ENCODE data around the gene RLN3. TPM values are rescaled to one million over a fixed set of nuclear protein-coding genes. Genes with fewer than 3 reads are reported as not detected.

The RLN3 gene
- total RNA-seq, 1 donor from 2014 or later: not detected

DNA sequence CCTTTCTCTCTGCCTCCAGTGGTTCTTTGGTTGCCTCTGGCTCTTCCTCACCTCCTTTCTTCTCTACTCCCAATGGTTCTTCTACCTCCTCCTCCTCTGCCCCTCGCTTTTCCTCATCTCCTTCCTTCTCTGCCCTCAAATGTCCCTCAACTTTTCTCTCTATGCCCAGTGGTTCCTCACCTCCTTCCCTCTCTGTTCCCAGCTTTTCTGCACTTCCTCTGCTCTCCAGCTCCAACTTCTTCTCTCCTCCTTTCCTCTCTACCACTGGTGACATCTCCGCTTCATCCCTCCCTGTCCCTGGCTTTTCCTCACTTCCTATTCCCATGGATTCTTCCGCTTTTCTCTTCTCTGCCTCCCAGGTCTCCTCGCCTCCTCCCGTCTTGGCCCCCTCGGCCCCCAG lies 26.2 kb downstream of the RLN3 start:
- no peak for DNase-seq (ENCODE audit: low read depth, low spot score)

DNA sequence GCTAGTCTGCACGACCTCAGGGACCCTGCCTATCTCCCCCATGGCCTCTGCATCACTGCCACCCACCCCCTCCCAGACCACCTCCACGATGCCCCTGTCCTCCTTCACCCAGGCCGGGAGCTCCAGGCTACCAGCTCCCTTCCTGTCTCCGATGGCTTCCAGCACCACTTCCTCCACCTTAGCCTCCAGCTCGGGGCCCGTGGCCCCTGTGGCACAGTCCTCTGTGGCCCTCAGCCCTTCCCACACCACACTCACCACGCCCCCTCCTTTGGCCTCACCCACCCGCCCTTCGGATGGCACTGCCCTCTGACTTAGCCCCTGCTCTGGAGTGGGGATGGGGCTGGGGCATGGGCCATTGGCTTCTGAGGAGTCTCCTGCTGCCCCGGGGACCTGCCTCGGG lies 26.8 kb downstream of the RLN3 start:
- no peak for DNase-seq (ENCODE audit: low read depth, low spot score)

DNA sequence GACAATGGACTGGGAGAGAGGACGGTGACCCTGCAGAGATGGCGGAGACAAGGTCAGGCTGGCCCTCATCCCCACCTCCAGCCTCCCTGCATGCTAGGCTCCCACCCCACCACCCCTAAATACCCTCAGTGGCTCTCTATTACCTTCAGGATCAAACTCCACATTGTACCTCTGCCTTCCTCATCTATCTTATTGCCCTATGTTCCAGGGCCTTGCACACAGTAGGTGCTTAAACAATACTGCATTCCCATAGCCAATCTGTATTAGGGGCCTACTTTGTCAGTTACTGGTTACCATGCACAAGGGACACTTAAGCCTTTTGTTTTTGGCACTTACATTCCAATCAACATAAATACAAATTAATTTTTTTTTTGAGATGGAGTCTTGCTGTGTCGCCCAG lies 27.4 kb downstream of the RLN3 start:
- DNase-seq (ENCODE audit: low read depth, low spot score): no peak

DNA sequence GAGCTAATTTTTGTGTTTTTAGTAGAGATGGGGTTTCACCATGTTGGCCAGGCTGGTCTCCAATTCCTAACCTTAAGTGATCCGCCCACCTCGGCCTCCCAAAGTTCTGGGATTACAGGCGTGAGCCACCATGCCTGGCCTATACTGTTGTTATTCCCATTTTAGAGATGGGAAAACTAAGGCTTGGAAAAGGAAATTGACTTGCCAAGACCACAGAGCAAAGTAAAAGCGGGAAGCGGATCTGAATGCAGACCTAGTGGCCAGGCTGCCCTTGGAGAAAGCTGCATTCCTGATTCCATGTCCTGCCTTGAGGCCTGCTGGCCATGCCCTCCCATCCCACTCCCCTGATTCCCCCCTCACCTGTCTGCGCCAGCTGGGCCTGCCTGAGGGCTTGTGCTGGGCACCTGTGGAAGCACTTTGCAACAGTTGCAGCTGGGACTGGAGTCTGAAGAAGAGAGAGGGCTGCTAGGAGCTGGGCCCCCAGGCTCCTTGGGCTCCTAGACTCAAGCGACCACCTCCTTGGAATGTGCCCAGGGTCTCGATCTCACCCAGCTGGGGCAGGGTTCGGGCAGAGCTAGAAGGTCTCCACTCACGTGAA lies 28.2 kb downstream of the RLN3 start:
- no peak for DNase-seq (ENCODE audit: low read depth, low spot score)

DNA sequence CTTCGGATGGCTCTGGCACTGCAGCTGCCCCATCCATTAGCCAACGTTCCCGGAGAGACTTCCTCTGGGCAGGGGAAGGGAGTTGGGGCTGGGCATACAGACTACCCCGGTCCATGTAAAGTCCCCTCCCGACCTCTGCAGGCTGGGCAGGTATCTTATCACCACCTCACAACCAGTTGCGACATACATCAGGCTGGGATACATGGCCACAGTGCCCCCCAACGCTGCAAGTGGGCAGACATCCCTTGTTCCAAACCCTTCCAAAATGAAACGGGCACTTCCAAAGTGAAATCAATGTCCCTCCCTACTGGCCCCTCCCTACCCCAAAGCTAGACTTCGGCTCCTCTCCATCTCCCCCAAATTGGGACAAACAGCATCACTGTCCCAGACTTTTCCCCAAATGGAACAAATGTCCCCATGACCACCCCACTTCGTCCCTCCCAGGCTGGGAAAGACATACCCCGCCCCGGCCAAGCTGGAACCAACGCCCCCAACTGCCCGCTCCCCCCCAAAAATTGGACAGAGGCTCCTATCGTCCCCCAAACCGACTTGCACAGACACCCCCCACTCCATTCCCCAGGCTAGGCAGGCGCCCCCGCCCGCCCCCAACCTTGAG lies 28.9 kb downstream of the RLN3 start:
- no peak for DNase-seq (ENCODE audit: low read depth, low spot score)

DNA sequence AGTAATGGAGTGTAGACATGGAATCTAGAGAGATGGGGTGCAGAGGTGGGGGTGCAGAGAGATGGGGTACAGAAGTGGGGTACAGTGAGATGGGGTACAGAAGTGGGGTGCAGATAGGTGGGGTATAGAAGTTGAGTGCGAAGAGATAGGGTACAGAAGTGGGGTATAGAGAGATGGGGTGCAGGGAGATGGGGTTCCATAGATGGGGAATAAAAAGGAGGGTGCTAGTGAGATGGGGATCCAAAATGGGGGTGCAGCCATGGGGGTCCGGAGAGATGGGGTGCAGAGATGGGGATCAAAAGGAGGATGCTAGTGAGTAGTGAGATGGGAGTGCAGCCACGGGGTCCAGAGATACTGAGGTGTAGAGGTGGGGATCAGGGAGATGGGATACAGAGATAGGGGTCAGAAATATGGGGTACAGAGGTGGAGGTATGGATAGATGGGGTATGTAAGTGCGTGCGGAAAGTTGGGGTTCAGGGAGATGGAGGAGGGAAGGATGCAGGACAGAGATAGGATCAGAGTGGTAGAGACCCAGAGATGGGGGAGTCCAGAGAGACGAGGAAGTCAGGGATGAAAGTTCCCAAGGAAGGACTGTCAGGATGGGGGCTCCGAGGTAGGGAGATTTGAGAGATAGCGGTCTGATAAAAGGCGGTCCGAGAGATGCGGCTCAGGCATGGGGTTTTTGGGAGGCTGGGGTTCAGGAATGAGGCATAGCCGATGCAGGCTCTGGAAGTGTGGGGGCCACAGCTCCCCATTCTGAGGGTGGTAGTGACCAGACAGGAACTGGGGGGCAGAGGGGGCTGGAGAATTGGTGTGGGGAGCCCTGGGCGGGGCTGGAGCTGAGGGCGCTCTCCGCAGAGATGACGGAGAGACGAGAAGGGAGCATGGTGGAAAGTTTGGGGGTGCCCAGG lies 30.5 kb downstream of the RLN3 start:
- DNase-seq (ENCODE audit: low read depth, low spot score): no peak

DNA sequence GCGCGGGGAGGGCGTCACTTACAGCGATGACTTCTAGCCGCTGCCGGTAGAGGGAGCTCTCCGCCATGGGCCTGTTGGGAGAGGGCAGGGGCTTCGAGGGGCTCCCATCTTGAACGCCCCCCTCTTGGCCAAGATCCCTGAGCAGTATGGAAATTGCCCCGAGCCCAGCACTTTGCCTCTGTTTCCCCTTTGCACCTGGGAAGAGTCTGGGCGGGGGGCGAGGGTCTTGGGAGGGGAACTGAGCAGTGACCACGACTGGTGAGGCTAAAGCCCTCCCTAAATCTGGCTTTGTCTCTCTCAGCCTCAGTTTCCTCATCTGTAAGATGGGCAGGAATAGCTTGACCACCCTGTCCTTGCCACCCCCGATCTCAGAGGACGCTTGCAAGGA lies 31.1 kb downstream of the RLN3 start:
- no peak for DNase-seq (ENCODE audit: low read depth, low spot score)

DNA sequence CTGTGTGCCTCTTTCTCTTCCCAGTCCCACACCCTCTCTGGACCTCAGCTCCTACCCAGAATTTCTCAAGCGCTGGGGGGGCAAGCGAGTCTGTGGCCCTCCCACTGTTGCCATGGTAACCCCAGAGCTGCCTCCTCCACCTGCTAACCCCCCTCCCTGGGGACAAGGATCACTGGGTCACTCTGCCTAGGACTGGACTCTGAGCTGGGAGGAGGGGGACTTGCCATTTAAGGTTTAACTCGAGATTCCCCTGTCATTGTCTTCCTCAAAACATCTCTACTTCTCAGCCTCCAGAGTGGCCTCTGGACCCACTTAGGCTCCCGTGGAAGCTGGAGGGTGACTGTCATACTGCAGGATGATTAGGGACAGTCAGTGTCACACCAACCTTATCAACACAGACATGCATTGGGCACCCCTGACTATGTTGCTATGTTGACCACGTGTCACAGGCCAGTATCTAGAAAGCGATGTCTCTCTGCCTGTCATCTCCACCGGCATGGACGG lies 31.8 kb downstream of the RLN3 start:
- DNase-seq (ENCODE audit: low read depth, low spot score): no peak

DNA sequence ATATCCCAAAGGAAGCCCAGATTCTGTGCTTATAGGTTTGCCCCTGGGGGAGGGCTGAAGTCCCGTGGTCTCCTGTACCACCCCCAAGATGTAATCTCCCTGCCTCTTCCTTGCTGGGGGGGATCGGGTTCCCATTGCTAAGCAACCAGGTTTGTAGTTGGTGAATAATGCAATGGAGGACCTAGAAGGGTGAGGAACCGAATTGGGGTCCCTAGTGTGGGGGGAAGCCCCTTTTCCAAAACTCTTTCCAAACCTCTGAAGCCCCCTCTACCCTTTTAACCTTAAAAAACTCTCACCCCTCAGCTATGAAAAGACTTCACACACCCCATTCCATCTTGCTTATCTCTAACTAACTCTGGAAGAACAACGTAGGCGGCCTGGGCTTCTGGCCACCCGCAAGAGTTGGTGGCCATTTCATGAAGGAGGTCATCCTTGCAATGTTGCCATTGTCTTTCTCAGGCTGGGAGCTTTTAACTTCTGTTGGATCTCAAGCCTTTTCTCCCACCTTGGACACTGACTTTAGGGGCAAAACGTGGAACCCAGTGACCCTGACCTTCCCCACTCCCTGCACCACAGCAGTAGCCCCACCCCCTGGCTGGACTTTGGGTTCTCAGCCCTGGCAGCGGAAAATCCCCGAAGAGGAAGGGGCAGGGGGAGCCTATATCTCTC lies 33.3 kb downstream of the RLN3 start:
- DNase-seq (ENCODE audit: low read depth, low spot score): no peak

DNA sequence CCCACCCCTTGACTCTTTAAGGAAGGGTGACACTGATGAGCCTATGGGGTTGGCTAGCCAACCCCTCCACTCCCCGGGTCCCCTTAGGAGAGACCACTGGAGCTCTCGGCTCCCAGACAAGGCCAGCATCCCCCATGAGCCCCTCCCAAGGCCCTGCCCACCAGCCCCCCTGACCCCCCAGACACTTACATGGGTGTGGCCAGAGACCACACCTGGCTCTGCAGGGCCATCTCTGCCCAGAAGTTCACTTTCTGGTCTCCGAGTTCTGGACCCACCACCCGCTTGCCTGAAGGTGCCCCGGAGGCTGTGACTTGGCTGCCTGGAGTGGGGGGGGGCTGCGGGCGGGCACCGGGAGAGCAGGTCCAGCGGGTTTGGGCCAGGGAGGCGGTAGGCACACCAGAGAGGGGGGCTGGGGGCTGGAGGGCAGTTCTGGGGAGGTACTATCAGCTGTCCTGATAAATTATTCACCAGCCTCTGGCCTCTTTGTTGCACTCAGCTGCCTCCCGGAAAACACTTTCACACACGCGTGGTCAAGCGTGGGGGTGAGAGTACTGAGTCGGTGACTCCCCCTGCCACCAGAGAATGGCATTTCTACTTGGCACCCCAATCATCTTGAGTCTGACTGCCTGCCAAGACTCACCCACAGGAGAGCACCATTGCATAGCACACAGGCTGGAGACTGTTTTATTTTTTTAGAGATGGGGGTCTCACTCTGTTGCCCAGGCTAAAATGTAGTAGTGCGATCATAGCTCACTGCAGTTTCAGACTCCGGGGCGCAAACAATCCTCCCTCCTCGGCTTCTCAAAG lies 34.0 kb downstream of the RLN3 start, which contains the start of gene PALM3:
Gene PALM3, minus strand, starts transcription at position 326 of the 807 bp plus-strand sequence. Its CDS starts 96 bp downstream, at position 230.
- DNase-seq (ENCODE audit: low read depth, low spot score): no peak

DNA sequence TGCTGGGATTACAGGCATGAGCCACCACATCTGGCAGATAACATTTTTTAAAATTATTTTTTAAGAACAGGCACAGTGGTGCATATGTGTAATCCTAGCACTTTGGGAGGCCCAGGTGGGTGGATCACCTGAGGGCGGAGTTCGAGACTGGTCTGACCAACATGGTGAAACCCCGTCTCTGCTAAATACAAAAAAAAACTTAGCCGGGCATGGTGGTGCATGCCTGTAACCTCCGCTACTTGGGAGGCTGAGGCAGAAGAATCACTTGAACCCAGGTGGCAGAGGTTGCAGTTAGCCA lies 34.6 kb downstream of the RLN3 start:
- DNase-seq (ENCODE audit: low read depth, low spot score): no peak

DNA sequence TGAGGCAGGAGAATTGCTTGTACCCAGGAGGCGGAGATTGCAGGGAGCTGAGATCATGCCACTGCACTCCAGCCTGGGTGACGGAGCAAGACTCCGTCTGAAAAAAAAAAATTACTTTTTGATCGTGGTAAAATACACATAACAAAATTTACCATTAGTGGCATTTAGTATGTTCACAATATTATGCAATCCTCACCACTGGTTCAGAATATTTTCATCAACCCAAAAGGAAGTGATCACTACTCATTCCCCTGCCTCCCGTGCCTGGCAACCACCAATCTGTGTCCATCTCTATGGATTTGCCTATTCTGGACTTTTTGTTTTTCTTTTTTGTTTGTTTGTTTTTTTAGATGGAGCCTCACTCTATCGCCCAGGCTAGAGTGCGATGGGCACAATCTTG lies 35.2 kb downstream of the RLN3 start:
- no peak for DNase-seq (ENCODE audit: low read depth, low spot score)

DNA sequence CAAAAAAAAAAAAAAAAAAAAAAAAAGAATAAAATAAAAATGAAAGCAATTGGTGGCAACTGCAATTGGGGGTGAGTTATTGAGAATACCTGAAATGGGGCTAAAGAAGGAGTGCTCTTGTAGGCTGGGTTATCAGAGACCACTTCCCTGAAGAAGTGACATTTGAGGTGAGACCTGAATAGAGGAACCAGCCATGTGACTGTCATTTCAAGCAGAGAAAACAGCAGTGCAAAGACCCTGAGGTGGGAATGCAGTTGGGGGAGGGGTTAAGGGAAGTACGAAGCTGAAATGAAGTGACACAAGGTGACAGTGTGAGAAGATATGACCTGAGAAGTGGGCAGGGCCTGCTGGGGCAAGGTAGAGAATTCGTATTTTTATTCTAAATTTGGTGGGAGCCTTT lies 38.2 kb downstream of the RLN3 start:
- DNase-seq (ENCODE audit: low read depth, low spot score): no peak

DNA sequence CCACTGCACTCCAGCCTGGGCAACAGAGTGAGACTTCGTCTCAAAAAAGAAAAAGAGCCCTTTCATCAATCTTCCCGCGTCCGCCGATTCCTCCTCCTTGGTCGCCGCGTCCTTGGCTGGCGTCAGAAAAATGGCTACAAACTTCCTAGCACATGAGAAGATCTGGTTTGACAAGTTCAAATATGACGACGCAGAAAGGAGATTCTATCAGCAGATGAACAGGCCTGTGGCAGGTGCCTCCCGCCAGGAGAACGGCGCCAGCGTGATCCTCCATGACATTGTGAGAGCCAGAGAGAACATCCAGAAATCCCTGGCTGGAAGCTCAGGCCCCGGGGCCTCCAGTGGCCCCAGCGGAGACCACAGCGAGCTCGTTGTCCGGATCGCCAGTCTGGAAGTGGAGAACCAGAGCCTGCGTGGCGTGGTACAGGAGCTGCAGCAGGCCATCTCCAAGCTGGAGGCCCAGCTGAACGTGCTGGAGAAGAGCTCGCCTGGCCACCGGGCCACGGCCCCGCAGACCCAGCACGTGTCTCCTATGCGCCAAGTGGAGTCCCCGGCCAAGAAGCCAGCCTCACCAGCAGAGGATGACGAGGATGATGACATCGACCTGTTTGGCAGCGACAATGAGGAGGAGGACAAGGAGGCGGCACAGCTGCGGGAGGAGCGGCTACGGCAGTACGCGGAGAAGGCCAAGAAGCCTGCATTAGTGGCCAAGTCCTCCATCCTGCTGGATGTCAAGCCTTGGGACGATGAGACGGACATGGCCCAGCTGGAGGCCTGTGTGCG lies 42.5 kb downstream of the RLN3 start:
- no peak for DNase-seq (ENCODE audit: low read depth, low spot score)

DNA sequence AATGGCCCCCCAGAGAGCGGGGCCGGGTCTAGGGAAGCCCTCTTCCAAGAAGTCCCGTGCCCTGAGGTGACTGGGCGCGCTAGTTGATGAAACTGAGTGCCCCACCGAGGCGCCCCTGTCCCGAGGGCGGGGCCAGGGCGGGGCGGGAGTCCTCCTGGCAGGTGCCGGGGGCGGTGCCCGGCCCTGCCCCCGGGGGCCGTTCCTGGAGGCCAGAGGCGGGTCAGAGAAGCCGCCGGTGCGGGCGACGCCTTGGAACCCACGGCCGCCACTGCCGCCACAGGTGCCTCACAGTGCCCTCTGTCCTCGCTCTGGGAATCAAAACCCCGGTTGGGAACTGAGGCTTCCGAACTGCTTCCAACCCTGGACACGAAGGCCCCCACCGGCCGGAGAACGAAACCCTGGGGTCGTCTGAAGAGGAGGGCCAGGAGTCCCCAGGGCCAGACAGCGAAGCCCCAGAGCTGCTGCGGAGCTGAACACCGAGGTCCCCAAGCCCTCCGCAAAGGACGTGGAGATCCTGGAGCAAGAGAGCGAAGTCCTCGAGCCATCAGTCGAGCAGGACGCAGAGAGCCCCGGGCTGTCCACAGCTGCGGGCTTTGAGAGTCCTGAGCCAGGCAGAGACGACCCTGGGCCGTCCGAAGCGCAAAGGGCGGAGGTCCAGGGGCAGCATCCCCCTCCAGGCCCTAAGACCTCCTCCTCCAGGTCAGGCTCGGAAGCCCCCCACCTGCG lies 44.8 kb downstream of the RLN3 start, which contains the start of gene MISP3:
Gene MISP3, plus strand, starts transcription at position 252 of the 726 bp plus-strand sequence. CDS start 524 bp downstream, outside the sequence.
- no peak for DNase-seq (ENCODE audit: low read depth, low spot score)

DNA sequence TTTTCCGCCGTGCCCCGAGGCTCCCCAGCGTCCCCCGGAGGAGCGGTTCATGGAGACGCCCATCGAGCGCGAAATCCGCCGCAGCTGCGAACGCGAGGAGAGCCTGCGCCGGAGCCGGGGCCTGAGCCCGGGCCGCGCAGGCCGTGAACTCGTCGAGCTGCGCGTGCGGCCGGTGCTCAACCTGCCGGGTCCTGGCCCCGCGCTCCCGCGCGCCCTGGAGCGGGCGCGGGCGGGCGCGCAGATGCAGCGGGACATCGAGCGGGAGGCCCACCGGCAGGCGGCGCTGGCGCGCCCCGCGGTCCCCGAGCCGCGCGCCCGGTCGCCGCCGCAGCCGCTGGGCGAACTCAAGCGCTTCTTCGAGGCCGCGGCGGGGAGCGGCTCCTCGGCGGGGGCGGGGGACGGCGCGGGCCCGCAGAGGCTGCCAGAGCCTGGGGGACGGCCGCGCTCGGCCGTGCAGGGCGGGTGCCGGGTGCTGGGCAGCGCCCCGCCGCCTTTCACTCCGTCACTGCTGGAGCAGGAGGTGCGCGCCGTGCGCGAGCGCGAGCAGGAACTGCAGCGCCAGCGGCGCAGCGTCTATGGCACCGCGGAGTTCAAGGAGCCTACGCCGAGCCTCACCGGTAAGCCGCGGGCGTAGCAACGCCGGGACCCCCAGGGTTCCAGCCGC lies 45.4 kb downstream of the RLN3 start:
- DNase-seq (ENCODE audit: low read depth, low spot score): no peak

DNA sequence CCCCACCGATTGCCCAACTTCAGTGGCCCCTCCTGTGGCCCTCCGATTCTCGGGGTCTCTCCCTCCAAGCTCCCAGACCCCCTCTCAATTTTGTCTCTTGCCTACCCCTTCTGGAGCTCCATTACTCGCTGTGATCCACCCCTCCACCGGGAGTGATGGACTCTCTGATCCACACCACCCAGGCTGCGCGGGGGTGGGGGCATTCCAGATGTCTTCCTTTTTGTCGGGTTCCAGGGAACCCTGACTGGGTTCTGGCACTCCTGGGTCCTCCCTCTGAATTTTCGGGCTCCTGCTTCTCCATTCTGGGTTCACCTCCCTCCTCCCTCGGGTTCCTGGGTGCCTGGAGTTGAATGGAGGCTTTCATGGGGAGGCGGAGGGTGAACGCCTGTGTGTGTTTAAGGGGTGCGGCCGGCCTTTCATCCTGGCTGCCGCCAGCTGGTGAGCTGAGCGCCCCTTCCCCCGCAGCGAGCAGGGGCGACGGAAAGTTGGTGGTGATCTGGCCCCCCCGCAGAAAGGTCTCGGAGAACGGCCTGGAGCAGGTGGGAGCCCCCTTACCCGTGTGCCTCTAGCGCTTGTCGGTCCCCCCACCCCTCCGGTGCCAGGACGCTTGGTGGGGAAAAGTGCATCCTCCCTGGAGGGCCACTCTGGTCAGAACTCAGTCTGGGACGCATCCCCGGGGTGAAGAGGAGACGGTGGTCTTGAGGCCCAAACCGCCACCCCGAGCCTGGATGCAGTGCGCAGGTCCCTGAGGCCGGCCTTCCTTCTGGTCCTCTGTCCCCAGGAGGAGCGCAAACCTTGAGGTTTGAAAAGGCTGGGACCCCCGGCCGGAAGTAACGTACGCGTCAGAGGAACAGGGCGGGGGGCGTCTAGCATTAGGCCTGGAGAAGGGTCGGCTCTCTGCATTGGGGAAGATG lies 46.2 kb downstream of the RLN3 start:
- no peak for DNase-seq (ENCODE audit: low read depth, low spot score)

DNA sequence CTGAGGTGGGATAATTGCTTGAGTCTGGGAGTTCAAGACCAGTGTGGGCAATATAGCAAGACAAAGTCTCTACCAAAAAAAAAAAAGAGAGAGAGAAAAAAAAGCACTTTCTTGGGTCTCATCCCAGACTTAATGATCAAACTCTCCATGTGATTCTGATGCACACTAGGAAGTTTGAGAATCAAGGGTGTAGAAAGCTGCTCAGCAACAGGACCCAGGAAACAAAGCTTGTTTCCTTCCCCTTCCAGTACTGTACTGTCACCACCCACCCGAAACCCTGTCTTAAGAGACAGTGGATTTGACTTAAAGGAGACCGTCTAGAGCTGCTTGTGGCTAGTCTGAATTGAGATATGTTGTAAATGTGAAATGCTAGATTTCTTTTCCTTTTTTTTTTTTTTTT lies 50.5 kb downstream of the RLN3 start:
- no peak for DNase-seq (ENCODE audit: low read depth, low spot score)

Measured in pulmonary artery endothelial cell (primary cell).